ENCODE measurements around the gene ETV7.
"Not testable (repeated sequence)": the region's sequence is repeated elsewhere in the genome, so short reads cannot be mapped to it uniquely, and the experiment has no call there.

Gene ETV7

DNA sequence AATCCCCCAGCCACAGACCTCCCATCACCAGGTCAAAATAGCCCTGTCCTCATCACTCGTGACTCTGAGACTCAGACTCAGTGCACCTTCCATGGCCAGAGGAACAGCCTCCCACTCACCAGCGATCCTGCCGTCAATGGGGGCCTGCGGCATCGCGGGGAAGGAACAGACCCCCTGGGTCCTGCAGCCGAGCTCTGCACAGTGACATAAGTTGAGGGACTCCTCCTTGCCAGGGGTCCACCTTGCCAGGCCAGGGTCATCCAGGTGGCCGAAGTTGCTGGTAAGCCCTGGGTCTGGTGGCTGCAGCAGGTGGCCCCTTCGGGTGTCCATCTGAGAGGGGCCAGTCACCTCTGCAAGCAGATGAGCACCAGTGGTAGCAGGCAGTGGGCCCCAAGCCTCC, 16.3 kb downstream of the ETV7 start:
- no peaks in the 10 kb centered on the region for H3K4me1 ChIP-seq (ENCODE audit: control insufficient read depth, insufficient read depth, low read length)
- H3K9ac ChIP-seq (ENCODE audit: low read length), result no peak overlapping the region
- no peak overlapping the region for H3K4me3 ChIP-seq (ENCODE audit: low read length)
- H3K36me3 ChIP-seq (ENCODE audit: control insufficient read depth, insufficient read depth, low read length), result no peaks in the 10 kb centered on the region
- no peaks in the 10 kb centered on the region for H3K27me3 ChIP-seq (ENCODE audit: control insufficient read depth, insufficient read depth, low read length)
- H3K27ac ChIP-seq (ENCODE audit: low read depth, low read length), result no peak overlapping the region

GRCh38 chr6:36370638-36371037, 16.8 kb downstream of the ETV7 start:
- no peaks in the 10 kb centered on the region for H3K36me3 ChIP-seq (ENCODE audit: control insufficient read depth, insufficient read depth, low read length)
- no peak overlapping the region for H3K4me3 ChIP-seq (ENCODE audit: low read length)
- H3K4me1 ChIP-seq (ENCODE audit: control insufficient read depth, insufficient read depth, low read length), result no peaks in the 10 kb centered on the region
- H3K27ac ChIP-seq (ENCODE audit: low read depth, low read length), result no peak overlapping the region
- no peak overlapping the region for H3K9ac ChIP-seq (ENCODE audit: low read length)
- H3K27me3 ChIP-seq (ENCODE audit: control insufficient read depth, insufficient read depth, low read length), result no peaks in the 10 kb centered on the region

DNA sequence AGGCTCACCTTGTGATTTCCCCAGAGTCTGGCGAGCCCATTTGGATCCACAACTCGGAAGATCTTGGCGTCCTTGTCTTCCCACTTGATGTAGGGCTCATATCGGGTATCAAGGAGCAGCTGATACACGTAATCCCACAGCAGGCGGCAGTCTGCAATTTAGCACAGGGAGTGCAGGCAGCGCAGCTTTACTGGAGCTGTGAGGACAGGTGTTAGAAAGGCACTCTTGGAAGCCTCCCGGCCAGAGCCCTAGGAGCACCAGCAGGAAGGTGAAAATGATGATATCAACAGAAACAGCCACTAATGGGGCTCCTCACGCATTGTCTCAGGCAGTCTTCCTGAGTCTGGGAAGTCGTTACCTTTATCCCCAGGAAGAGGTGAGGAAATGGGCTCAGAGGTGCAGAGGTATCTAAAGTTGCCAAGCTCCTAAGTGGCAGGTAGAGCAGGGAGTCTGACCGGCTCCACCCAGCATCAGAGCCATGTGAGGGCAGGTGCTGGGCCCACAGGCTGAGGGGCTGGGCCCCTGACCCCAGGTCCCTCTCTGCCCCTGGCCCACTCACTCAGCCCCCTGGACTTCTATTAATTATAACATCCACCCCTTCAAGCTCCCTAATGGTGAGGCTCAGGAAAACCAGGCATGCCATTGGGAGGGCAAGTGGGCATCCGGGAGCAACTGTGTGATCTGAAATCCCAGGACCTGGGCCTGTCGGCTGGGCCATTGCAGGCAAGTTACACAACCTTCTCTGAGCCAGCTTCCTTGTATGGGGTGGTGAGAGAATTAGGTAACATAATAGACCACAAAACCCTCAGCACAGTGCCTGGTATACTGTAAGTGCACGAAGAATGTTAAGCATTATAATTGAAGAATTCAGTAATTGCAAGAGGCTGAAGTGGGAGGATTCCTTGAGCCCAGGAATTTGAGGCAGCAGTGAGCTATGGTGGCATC, 18.3 kb downstream of the ETV7 start:
- Histone ChIP-seq H3K36me3 (ENCODE audit: control insufficient read depth, insufficient read depth, low read length) (no peaks in the 10 kb centered on the region), H3K4me1 (ENCODE audit: control insufficient read depth, insufficient read depth, low read length) (no peaks in the 10 kb centered on the region), H3K27me3 (ENCODE audit: control insufficient read depth, insufficient read depth, low read length) (no peaks in the 10 kb centered on the region), H3K4me3 (ENCODE audit: low read length) (no peak overlapping the region), H3K27ac (ENCODE audit: low read depth, low read length) (no peak overlapping the region), H3K9ac (ENCODE audit: low read length) (no peak overlapping the region)

DNA sequence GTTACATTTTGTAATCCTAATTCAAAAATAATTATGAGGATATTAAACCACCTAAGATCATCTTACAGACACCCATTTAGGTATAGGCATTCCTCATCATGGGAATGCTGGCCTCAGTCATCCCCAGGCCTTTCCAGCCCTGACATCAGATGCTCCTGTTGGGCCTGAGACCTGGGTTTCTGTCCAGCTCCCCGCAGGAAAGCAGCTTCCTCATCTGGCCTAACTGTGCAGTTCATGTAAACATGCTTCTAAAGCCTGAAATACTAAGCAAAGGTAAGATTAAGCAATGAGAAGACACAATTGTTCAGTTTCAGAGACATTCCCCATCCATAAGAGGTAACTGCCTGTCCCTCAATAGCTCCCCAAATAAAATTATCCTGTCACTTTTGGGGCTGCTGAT, 19.0 kb downstream of the ETV7 start:
- no peaks in the 10 kb centered on the region for H3K4me1 ChIP-seq (ENCODE audit: control insufficient read depth, insufficient read depth, low read length)
- H3K27ac ChIP-seq (ENCODE audit: low read depth, low read length), result no peak overlapping the region
- no peaks in the 10 kb centered on the region for H3K36me3 ChIP-seq (ENCODE audit: control insufficient read depth, insufficient read depth, low read length)
- H3K27me3 ChIP-seq (ENCODE audit: control insufficient read depth, insufficient read depth, low read length), result no peaks in the 10 kb centered on the region
- no peak overlapping the region for H3K4me3 ChIP-seq (ENCODE audit: low read length)
- H3K9ac ChIP-seq (ENCODE audit: low read length), result no peak overlapping the region

GRCh38 chr6:36367743-36368142, 19.7 kb downstream of the ETV7 start:
- H3K27me3 ChIP-seq (ENCODE audit: control insufficient read depth, insufficient read depth, low read length), result no peaks in the 10 kb centered on the region
- H3K4me3 ChIP-seq (ENCODE audit: low read length), result no peak overlapping the region
- H3K9ac ChIP-seq (ENCODE audit: low read length), result peak overlapping the region; percentile 11
- H3K4me1 ChIP-seq (ENCODE audit: control insufficient read depth, insufficient read depth, low read length), result no peaks in the 10 kb centered on the region
- no peaks in the 10 kb centered on the region for H3K36me3 ChIP-seq (ENCODE audit: control insufficient read depth, insufficient read depth, low read length)
- no peak overlapping the region for H3K27ac ChIP-seq (ENCODE audit: low read depth, low read length)

- Histone ChIP-seq H3K4me3 (ENCODE audit: low read length) (no peak overlapping the region), H3K4me1 (ENCODE audit: control insufficient read depth, insufficient read depth, low read length) (no peaks in the 10 kb centered on the region), H3K36me3 (ENCODE audit: control insufficient read depth, insufficient read depth, low read length) (no peaks in the 10 kb centered on the region), H3K27me3 (ENCODE audit: control insufficient read depth, insufficient read depth, low read length) (no peaks in the 10 kb centered on the region), H3K9ac (ENCODE audit: low read length) (no peak overlapping the region), H3K27ac (ENCODE audit: low read depth, low read length) (no peak overlapping the region)
These were observed 22.6 kb downstream of the ETV7 start for GRCh38 chr6:36364669-36365479.

GRCh38 chr6:36364061-36364635, 23.3 kb downstream of the ETV7 start:
- H3K27me3 ChIP-seq (ENCODE audit: control insufficient read depth, insufficient read depth, low read length); H3K9ac ChIP-seq (ENCODE audit: low read length); H3K4me1 ChIP-seq (ENCODE audit: control insufficient read depth, insufficient read depth, low read length); H3K36me3 ChIP-seq (ENCODE audit: control insufficient read depth, insufficient read depth, low read length); H3K4me3 ChIP-seq (ENCODE audit: low read length); H3K27ac ChIP-seq (ENCODE audit: low read depth, low read length): not testable (repeated sequence)

DNA sequence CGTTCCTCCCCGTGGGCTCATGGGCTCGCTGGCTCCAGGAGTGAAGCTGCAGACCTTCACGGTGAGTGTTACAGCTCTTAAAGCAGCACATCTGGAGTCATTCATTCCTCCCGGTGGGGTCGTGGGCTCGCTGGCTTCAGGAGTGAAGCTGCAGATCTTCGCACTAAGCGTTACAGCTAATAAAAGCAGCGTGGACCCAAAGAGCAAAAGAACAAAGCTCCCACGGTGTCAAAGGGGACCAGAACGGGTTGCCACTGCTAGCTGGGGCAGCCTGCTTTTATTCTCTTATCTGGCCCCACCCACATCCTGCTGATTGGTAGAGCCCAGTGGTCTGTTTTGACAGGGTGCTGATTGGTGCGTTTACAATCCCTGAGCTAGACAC, 24.1 kb downstream of the ETV7 start:
- not testable (repeated sequence) for H3K4me3 ChIP-seq (ENCODE audit: low read length); H3K27me3 ChIP-seq (ENCODE audit: control insufficient read depth, insufficient read depth, low read length); H3K4me1 ChIP-seq (ENCODE audit: control insufficient read depth, insufficient read depth, low read length)

DNA sequence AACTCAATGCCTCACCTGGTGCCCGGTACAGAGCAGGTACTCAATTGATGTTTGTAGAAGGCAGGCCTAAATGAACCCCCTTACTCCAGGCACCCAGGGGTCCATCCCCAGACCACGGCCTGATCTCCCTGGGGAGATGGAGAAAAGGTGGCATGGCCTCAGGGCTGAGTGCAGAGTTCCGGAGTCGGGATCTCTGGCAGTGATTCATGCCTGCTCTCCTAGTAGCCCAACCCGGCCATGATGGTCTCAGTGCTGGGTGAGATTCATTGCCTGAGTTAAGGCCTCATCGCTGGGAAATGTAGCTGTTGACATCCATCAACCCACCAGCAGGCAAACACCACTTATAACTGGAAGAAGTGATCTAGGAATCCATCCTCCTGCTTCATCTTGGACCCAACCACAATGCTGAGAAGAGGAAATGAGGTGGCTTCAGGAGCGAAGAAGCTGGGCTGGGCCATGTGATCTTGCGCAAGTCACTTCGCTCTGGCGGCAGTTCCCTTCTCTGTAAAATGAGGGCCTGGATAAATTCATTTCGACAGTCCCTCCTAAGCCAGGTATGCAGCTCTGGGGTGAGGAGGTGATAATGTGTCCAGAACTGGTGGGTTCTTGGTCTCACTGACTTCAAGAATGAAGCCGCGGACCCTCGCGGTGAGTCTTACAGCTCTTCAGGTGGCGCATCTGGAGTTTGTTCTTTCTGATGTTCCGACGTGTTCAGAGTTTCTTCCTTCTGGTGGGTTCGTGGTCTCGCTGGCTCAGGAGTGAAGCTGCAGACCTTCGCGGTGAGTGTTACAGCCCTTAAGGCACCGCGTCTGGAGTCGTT, 24.7 kb downstream of the ETV7 start:
- H3K36me3 ChIP-seq (ENCODE audit: control insufficient read depth, insufficient read depth, low read length), result no peaks in the 10 kb centered on the region
- H3K9ac ChIP-seq (ENCODE audit: low read length), result no peak overlapping the region
- no peaks in the 10 kb centered on the region for H3K4me1 ChIP-seq (ENCODE audit: control insufficient read depth, insufficient read depth, low read length)
- no peaks in the 10 kb centered on the region for H3K27me3 ChIP-seq (ENCODE audit: control insufficient read depth, insufficient read depth, low read length)
- no peak overlapping the region for H3K4me3 ChIP-seq (ENCODE audit: low read length)
- no peak overlapping the region for H3K27ac ChIP-seq (ENCODE audit: low read depth, low read length)

More for the DNA sequence above, 24.1 kb downstream of the ETV7 start:
- H3K9ac ChIP-seq (ENCODE audit: low read length); H3K27ac ChIP-seq (ENCODE audit: low read depth, low read length); H3K36me3 ChIP-seq (ENCODE audit: control insufficient read depth, insufficient read depth, low read length): not testable (repeated sequence)

- Histone ChIP-seq H3K27ac (ENCODE audit: low read depth, low read length) (no peak overlapping the region), H3K9ac (ENCODE audit: low read length) (no peak overlapping the region), H3K36me3 (ENCODE audit: control insufficient read depth, insufficient read depth, low read length) (no peaks in the 10 kb centered on the region), H3K27me3 (ENCODE audit: control insufficient read depth, insufficient read depth, low read length) (no peaks in the 10 kb centered on the region), H3K4me1 (ENCODE audit: control insufficient read depth, insufficient read depth, low read length) (no peaks in the 10 kb centered on the region), H3K4me3 (ENCODE audit: low read length) (no peak overlapping the region)
These were observed 26.4 kb downstream of the ETV7 start for GRCh38 chr6:36361071-36361470.

DNA sequence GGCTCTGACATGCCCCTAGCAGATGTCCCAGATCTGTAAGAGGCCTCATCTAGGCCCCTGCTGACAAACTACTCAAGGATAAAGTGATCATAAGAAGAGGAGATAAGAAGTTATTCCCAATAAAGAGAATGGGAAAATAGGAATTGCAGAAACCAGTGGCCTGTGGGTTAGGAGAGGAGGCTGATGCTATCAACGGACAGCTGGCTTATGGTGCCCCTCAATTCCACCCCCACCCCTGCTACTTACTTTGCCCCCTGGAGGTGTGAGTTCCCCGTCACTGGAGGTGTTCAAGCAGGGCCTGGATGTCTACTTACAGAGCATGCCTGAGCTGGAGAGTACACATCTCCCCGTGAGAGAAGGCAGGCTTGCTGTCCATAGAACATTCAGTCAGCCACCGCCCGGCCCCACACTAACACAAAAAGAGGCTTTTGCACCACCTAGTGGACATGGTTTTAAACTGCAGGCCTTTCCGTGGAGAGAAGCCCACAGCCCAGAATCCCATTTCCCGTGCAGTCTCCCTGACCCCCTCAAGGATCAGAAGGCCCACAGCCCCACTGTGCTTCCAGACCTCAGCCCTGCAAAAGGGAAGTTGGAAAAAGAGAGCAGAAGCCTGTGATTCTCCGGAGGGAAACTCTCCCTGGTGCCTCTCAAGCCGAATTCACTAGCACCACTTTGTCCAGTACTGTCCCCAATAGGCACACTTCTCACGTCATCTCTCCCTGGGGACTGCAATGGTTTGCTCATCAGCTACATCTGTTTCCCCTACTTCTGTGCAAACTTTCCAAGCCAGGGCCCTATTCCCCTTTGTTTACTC, 27.0 kb downstream of the ETV7 start:
- H3K36me3 ChIP-seq (ENCODE audit: control insufficient read depth, insufficient read depth, low read length), result no peaks in the 10 kb centered on the region
- H3K27me3 ChIP-seq (ENCODE audit: control insufficient read depth, insufficient read depth, low read length), result no peaks in the 10 kb centered on the region
- no peaks in the 10 kb centered on the region for H3K4me1 ChIP-seq (ENCODE audit: control insufficient read depth, insufficient read depth, low read length)
- H3K27ac ChIP-seq (ENCODE audit: low read depth, low read length), result no peak overlapping the region
- H3K9ac ChIP-seq (ENCODE audit: low read length), result no peak overlapping the region
- H3K4me3 ChIP-seq (ENCODE audit: low read length), result no peak overlapping the region
